GM12878 (cell line): Measurements from ENCODE around the gene TRRAP. TPM values are rescaled to one million over a fixed set of nuclear protein-coding genes. Genes with fewer than 3 reads are reported as not detected.

ENCODE experiments used
- ATAC-seq: fragments of 200-7000 bp; cut with Tn5 transposase; 3 replicates; pipeline ENCODE4 v1.9.1; 2020; ENCODE audit warnings: mild to moderate bottlenecking, moderate library complexity
- BruUV-seq: library from RNA; stranded (reverse); fragments of 400-500 nt; replicated peaks from 2 replicates; lab custom pipeline; 2021; lab: Mats Ljungman, UMichigan
- CTCF ChIA-PET: fragments of 300-600 bp; sonication (Branson Sonifier 250); formaldehyde crosslinking; extraction: SDS; loops from one replicate; lab custom pipeline; 2021; ENCODE audit warnings: inconsistent platforms; lab: Yijun Ruan, JAX
- POLR2A ChIA-PET: fragments of 350-600 bp; formaldehyde crosslinking; extraction: SDS; loops from one replicate; lab custom pipeline; 2021; ENCODE audit warnings: inconsistent platforms; lab: Charles Lee
- RAD21 ChIA-PET: fragments of 300-600 bp; sonication (Branson Sonifier 250); formaldehyde crosslinking; loops from one replicate; lab custom pipeline; 2023; ENCODE audit warnings: antibody characterized with exemption; ENCODE audit not compliant: unreplicated experiment; lab: Charles Lee
- SMC1A ChIA-PET: fragments of 300-600 bp; sonication (Branson Sonifier 250); formaldehyde crosslinking; loops from one replicate; lab custom pipeline; 2023; ENCODE audit not compliant: unreplicated experiment, uncharacterized antibody; lab: Charles Lee
- DNase-seq: peaks from one replicate; pipeline ENCODE4 v3.0.0-alpha.2; 2011; ENCODE audit warnings: low read depth, low spot score
- FAIRE-seq: peaks from 3 replicates; lab custom pipeline; 2011; peaks lifted over from hg19 to GRCh38; lab: Jason Lieb, UNC
- H2AFZ ChIP-seq: 2 replicates; pipeline ENCODE4 v1.6.0; 2011; ENCODE audit warnings: low read depth, low read length, control low read depth; ENCODE audit not compliant: control insufficient read depth
- H3K27ac ChIP-seq: 2 replicates; pipeline ENCODE4 v1.5.1; 2011; ENCODE audit warnings: control low read depth; ENCODE audit not compliant: control insufficient read depth, insufficient read depth
- H3K27me3 ChIP-seq, 2 experiments: replicated peaks in 1 of 2; 2 replicates each; pipeline versions ENCODE4 v1.6.0 to v1.6.1; 2011; ENCODE audit warnings: low read length in 1 of 2; ENCODE audit not compliant: control insufficient read depth in 2 of 2, insufficient read depth in 2 of 2
- H3K36me3 ChIP-seq, 2 experiments: 2 replicates each; pipeline ENCODE4 v1.5.1; 2011; ENCODE audit warnings: low read length in 1 of 2; ENCODE audit not compliant: control insufficient read depth in 2 of 2, insufficient read depth in 2 of 2
- H3K4me1 ChIP-seq: 2 replicates; pipeline ENCODE4 v1.6.1; 2011; ENCODE audit warnings: mild to moderate bottlenecking, low read length, moderate library complexity, mixed read lengths; ENCODE audit not compliant: control insufficient read depth, insufficient read depth
- H3K4me2 ChIP-seq: 2 replicates; pipeline ENCODE4 v1.6.0; 2011; ENCODE audit warnings: control low read depth; ENCODE audit not compliant: control insufficient read depth, insufficient read depth
- H3K4me3 ChIP-seq: fragments of 200-600 bp; sonication (generic); 2 replicates; pipeline ENCODE4 v1.5.1; 2016
- H3K79me2 ChIP-seq: 2 replicates; pipeline ENCODE4 v1.6.0; 2011; ENCODE audit warnings: low read length; ENCODE audit not compliant: control insufficient read depth, insufficient read depth
- H3K9ac ChIP-seq: 2 replicates; pipeline ENCODE4 v1.8.0; 2011; ENCODE audit warnings: low read length, control low read depth, mixed read lengths; ENCODE audit not compliant: control insufficient read depth, insufficient read depth
- H3K9me3 ChIP-seq: replicated peaks from 3 replicates; pipeline ENCODE4 v1.5.1; 2011; ENCODE audit warnings: mild to moderate bottlenecking, low read length; ENCODE audit not compliant: control insufficient read depth, insufficient read depth
- H4K20me1 ChIP-seq: 2 replicates; pipeline ENCODE4 v1.6.0; 2011; ENCODE audit not compliant: control insufficient read depth, insufficient read depth
- CEBPB ChIP-seq, 2 experiments: fragments of 150-350 bp in 1 of 2; IDR thresholded peaks; 2 replicates each; pipeline ENCODE4 v1.6.1; 2012 to 2014; ENCODE audit warnings: low read depth in 2 of 2, low read length in 2 of 2, borderline replicate concordance in 1 of 2, inconsistent platforms in 1 of 2
- HCFC1 ChIP-seq: fragments of 150-350 bp; IDR thresholded peaks from 2 replicates; pipeline ENCODE4 v1.6.1; 2014; ENCODE audit warnings: low read length
- JUNB ChIP-seq: IDR thresholded peaks from 2 replicates; pipeline ENCODE4 v1.6.1; 2016; ENCODE audit warnings: antibody characterized with exemption, mild to moderate bottlenecking
- MEF2B ChIP-seq: fragments of 450-650 bp; IDR thresholded peaks from 2 replicates; pipeline ENCODE4 v1.6.1; 2018; ENCODE audit warnings: mild to moderate bottlenecking, moderate library complexity; ENCODE audit not compliant: partially characterized antibody, poor library complexity, severe bottlenecking
- MYB ChIP-seq: fragments of 150-350 bp; IDR thresholded peaks from 2 replicates; pipeline ENCODE4 v1.6.1; 2014; ENCODE audit warnings: mild to moderate bottlenecking, low read depth, low read length, borderline replicate concordance
- NFXL1 ChIP-seq: fragments of 450-650 bp; IDR thresholded peaks from 2 replicates; pipeline ENCODE4 v1.6.1; 2017; ENCODE audit warnings: antibody characterized with exemption, mild to moderate bottlenecking, borderline replicate concordance
- NFYA ChIP-seq: IDR thresholded peaks from 2 replicates; pipeline ENCODE4 v1.6.1; 2011; ENCODE audit warnings: low read depth, mild to moderate bottlenecking, low read length, improper control_type of control experiment, borderline replicate concordance
- POLR2AphosphoS5 ChIP-seq: IDR thresholded peaks from 2 replicates; pipeline ENCODE4 v1.6.1; 2011; ENCODE audit warnings: mild to moderate bottlenecking, low read length, inconsistent platforms
- RAD21 ChIP-seq: IDR thresholded peaks from 2 replicates; pipeline ENCODE4 v1.6.1; 2011; ENCODE audit warnings: mild to moderate bottlenecking, low read depth, low read length, moderate library complexity; ENCODE audit not compliant: insufficient read depth
- SUPT20H ChIP-seq: IDR thresholded peaks from 2 replicates; pipeline ENCODE4 v1.6.1; 2011; ENCODE audit warnings: low read depth, mild to moderate bottlenecking, low read length, moderate library complexity, borderline replicate concordance; ENCODE audit not compliant: control insufficient read depth
- YY1 ChIP-seq: IDR thresholded peaks from 2 replicates; pipeline ENCODE4 v1.6.1; 2011; ENCODE audit warnings: low read depth, mild to moderate bottlenecking, low read length
- ZNF217 ChIP-seq: fragments of 450-650 bp; IDR thresholded peaks from 2 replicates; pipeline ENCODE4 v1.6.1; 2017; ENCODE audit warnings: antibody characterized with exemption, mild to moderate bottlenecking
- ZNF384 ChIP-seq: IDR thresholded peaks from 2 replicates; pipeline ENCODE4 v1.6.1; 2012; ENCODE audit warnings: low read depth, mild to moderate bottlenecking, low read length, improper control_type of control experiment, borderline replicate concordance
- ZSCAN29 ChIP-seq: fragments of 450-650 bp; IDR thresholded peaks from 2 replicates; pipeline ENCODE4 v1.6.1; 2017; ENCODE audit warnings: mild to moderate bottlenecking, moderate library complexity
- WGBS: methylation state at CpG from one replicate; pipeline ENCODE4 v1.1.6; 2016; ENCODE audit warnings: low lambda C conversion rate; ENCODE audit not compliant: insufficient replicate concordance, insufficient coverage; ENCODE audit errors: missing lambda C conversion rate; 5-methylcytosine and 5-hydroxymethylcytosine counted together
- in situ Hi-C: fragments of 300-500 bp; cut with MboI; formaldehyde crosslinking; loops from 9 replicates; pipeline ENCODE4 v1.14.3; 2018; ENCODE audit warnings: mixed read lengths
- intact Hi-C: fragments of 100-400 bp; cut with micrococcal nuclease; formaldehyde crosslinking; loops from one replicate; pipeline ENCODE4 v1.14.2; 2022; ENCODE audit not compliant: unreplicated experiment
- polyA plus RNA-seq, 11 experiments: library from polyadenylated mRNA; depleted of rRNA in 4 of 11; unstranded in 6 of 11; stranded (reverse) in 5 of 11; fragments of >200 nt; fragmentation: Nextera tagmentation in 4 of 11; fragmentation: Illumina TruSeq in 1 of 11; extraction: Ambion mirVana in 4 of 11; extraction: Trizol in 1 of 11; gene quantifications; 1 replicate in 1 of 11; 2 replicates in 10 of 11; pipeline versions ENCODE4 v1.2.1 to v1.2.3, GENCODE V29; 2011 to 2016; ENCODE audit warnings: inconsistent platforms in 2 of 11, missing spikeins in 2 of 11, low read depth in 1 of 11
- total RNA-seq, 4 experiments: library from RNA; depleted of rRNA in 3 of 4; stranded (reverse); fragments of >200 nt in 3 of 4; fragmentation: Illumina TruSeq in 1 of 4; extraction: Trizol in 1 of 4; gene quantifications; 2 replicates each; pipeline versions ENCODE4 v1.2.1 to v1.2.3, GENCODE V29; 2013 to 2021
- TF ChIP-seq, protein P1 (sequence below): fragments of 450-650 bp; IDR thresholded peaks from 2 replicates; pipeline ENCODE4 v1.6.1; 2014; ENCODE audit warnings: mild to moderate bottlenecking
- TF ChIP-seq, protein P2 (sequence below): IDR thresholded peaks from 2 replicates; pipeline ENCODE4 v1.6.1; 2012; ENCODE audit warnings: low read depth, low read length, improper control_type of control experiment

TRRAP gene
- total and polyA plus RNA-seq, 10 of the 15 experiments (the other 5 are each of a cell fraction or from before 2014, with no cell fraction given): 1.1 to 39.3 (median 8.5) TPM

DNA sequence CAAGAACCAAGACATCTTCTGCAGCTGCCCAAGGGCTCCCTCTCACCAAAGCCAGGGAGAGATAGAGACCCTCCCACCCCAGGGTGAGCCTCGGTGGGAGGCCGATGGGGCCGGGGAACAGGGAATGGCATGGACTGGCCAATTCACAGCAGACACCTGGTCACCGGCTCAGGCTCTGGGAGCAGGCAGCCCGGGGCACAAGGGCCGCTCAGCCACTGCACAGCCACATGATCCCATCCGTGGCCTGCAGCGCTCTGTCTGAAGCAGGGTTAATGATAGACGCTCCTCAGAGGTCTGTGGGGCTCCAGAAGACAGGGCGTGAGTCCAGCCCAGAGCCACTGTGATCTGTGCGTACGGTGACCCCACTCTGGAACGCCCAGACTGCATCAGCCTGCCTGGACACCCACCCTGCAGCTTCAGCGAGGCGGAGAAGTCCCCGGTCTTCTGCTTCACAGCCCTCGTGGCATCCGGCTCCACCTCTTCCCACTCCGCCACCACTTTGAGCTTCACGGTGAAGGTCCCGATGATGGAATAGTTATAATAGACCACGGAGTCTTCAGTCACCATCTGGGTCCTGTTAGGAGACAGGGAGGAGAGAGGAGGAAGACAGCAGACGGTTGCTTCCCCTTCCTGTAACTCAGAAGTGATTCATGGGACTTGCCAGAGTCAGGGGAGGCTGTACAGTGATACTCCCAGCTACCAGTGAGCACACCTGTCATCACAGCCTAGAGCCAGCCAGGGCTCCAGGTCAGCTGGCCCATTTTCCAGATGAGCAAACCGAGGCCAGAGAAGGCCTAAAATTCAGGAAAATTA is 22.5 kb upstream of the TRRAP start (continued):
- no peak for TF ChIP-seq YY1
- no peak for TF ChIP-seq SUPT20H
- TF ChIP-seq HCFC1: no peak
- no peak for TF ChIP-seq MYB

DNA sequence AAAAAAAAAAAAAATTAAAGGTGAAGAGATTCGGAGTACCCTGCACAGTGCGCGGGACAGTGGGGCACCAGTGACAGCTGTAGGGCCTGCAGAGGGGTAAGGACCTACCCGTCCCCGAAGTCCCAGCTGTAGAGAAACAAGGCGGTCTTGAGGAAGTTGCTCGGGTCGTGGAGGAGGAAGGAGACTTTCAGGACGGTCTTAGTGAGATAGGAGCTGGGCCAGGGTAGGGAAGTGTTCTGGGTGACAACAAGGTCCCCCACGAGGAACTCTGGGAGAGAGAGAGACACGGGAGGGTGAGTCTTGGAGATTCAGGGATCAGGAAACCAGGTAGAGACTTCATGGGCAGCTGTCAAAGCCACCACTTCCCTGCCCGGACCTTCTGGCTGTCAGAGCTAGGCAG is 18.3 kb upstream of the TRRAP start:
- ChIA-PET RAD21 (no interaction called here), CTCF (no interaction called here)
- no peak for FAIRE-seq
- Histone ChIP-seq H3K36me3 (no peaks in the 10 kb centered on the region), H3K4me3 (no peak overlapping the region), H3K27me3 (no peaks in the 10 kb centered on the region; a peak in 2 of 4 replicates), H3K27ac (no peak overlapping the region), H4K20me1 (no peaks in the 10 kb centered on the region), H3K79me2 (no peaks in the 10 kb centered on the region)
- 49% methylated on average over 12 of the region's 12 CpGs for WGBS
- no peak for ATAC-seq
- no peak for DNase-seq
- BruUV-seq: no TSS peak
- TF ChIP-seq CEBPB (IDR thresholded peaks at IDR 0.05; ENCODE audit: borderline replicate concordance in 1 of 2, low read depth in 2 of 2, low read length in 2 of 2) (no peak), ZSCAN29 (no peak), NFXL1 (no peak), JUNB (no peak), NFYA (no peak), ZNF217 (no peak), MEF2B (no peak), ZNF384 (no peak), RAD21 (no peak), POLR2AphosphoS5 (no peak)
- TF ChIP-seq, protein P1, sequence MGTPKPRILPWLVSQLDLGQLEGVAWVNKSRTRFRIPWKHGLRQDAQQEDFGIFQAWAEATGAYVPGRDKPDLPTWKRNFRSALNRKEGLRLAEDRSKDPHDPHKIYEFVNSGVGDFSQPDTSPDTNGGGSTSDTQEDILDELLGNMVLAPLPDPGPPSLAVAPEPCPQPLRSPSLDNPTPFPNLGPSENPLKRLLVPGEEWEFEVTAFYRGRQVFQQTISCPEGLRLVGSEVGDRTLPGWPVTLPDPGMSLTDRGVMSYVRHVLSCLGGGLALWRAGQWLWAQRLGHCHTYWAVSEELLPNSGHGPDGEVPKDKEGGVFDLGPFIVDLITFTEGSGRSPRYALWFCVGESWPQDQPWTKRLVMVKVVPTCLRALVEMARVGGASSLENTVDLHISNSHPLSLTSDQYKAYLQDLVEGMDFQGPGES: no peak
- TF ChIP-seq, protein P2, sequence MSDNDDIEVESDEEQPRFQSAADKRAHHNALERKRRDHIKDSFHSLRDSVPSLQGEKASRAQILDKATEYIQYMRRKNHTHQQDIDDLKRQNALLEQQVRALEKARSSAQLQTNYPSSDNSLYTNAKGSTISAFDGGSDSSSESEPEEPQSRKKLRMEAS: no peak
- TF ChIP-seq, all 136 proteins: peak for 0
- H3K4me1 ChIP-seq: no peaks in the 10 kb centered on the region
- no peaks in the 10 kb centered on the region for H3K9me3 ChIP-seq
- SMC1A ChIA-PET: interaction anchor here (0.6 kb wide), 1 partner anchor 269 kb away, joined by 3 read pairs; no protein-coding TSS in a partner anchor
- in situ Hi-C loops (no loop called here), intact Hi-C loops (no loop called here)
- H3K4me2 ChIP-seq: no peak overlapping the region
- H2AFZ ChIP-seq: no peak overlapping the region
- H3K9ac ChIP-seq: no peak overlapping the region
- POLR2A ChIA-PET: no interaction called here
